Peyer's patch (tissue), 4 donors: Measurements from ENCODE around the gene DPF3.

Experiments used
- CTCF ChIP-seq, 6 experiments: fragments of 450-650 bp in 4 of 6; fragments of 200-600 bp in 2 of 6; sonication (generic) in 1 of 6; IDR thresholded peaks; one replicate each; pipeline ENCODE4 v1.5.1; 2017 to 2019; ENCODE audit warnings: antibody characterized with exemption in 6 of 6, mild to moderate bottlenecking in 3 of 6, moderate library complexity in 1 of 6
- POLR2A ChIP-seq, 2 donors: fragments of 450-650 bp; IDR thresholded peaks; one replicate each; pipeline ENCODE4 v1.5.1; 2017; ENCODE audit warnings: antibody characterized with exemption in 2 of 2, mild to moderate bottlenecking in 2 of 2, moderate library complexity in 2 of 2

- no peak for TF ChIP-seq CTCF (IDR thresholded peaks at IDR 0.05)
- no peak for TF ChIP-seq POLR2A (IDR thresholded peaks at IDR 0.05)
Observed at GRCh38 chr14:72880164-72880563, 13.7 kb downstream of the DPF3 start.
